ENCODE results near the gene PNPLA5.

The PNPLA5 gene

DNA sequence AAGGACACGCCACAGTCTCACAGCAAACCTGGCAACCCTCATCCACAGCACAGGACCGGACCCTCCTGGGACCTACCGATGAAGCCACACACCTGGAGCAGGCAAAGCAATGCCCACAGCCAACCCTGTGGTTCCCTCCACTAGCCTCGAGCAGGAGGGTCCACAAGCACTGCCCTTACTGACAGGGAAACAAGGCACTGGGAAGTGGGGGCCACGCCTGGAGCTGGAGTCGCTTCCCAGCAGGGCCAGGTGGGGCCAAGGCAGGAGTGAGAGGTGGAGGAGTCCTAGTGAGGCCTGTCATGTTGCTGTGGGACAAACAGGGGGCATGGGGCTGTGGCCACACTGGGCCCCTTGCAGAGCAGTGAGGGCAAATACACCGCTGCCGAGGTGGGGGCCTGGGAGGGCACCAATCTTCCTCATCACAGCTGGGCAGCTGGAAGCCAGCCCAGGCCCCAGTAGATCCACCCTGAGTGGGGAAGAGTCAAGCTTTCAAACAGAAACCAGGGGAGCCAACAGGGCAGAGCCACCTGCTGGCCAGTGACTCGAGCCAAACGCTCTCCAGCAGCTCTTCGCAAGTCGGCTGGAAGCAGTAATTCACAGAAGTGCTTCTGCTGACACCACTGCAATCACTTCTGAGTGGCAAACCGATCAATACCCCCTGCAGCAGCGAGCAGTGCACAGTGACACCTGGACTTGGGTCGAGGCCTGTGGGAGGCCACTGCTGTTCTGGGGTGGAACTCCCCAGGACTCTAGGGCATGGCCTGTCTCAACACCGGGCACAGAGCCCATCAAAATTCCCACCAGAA, 43.2 kb downstream of the PNPLA5 start (continued):
- no peak for TF ChIP-seq TOX (CRISPR knock-in tag; IDR thresholded peaks at IDR 0.05; ENCODE audit: borderline replicate concordance)
- no peak for TF ChIP-seq PPARA (CRISPR knock-in tag; IDR thresholded peaks at IDR 0.05; ENCODE audit: borderline replicate concordance)

- no peak for ATAC-seq
- TF ChIP-seq ESRRG (CRISPR knock-in tag; IDR thresholded peaks at IDR 0.05) (no peak), ZC3H10 (CRISPR knock-in tag; IDR thresholded peaks at IDR 0.05) (no peak), ZNF70 (CRISPR knock-in tag; IDR thresholded peaks at IDR 0.05) (no peak), OSR1 (CRISPR knock-in tag; IDR thresholded peaks at IDR 0.05) (no peak), RARB (CRISPR knock-in tag; IDR thresholded peaks at IDR 0.05) (no peak), BACH2 (CRISPR knock-in tag; IDR thresholded peaks at IDR 0.05; ENCODE audit: borderline replicate concordance) (no peak), SNAI2 (CRISPR knock-in tag; IDR thresholded peaks at IDR 0.05) (no peak)
Observed at GRCh38 chr22:43847376-43848289, 44.2 kb downstream of the PNPLA5 start.

DNA sequence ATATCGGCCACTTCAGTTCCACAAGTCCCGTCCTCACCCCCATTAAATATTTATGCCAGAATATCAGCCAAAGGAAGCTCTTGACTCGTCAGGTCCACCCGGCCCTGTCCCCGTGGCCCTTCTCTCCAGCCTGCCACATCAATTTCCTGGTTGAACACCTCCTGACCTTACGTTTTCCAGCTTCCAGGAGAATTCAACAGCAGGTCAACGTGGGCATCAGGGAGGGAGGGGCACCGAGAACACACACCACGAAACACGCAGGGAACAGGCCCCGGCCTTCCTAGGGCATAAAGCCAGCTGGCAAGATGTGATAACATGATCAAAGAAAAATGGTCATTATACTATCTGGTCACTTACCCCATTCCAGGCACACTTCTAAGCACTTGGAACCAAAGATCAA, 44.8 kb downstream of the PNPLA5 start:
- ATAC-seq: no peak
- TF ChIP-seq ZFP30 (CRISPR knock-in tag; IDR thresholded peaks at IDR 0.05): no peak
- no peak for TF ChIP-seq OSR1 (CRISPR knock-in tag; IDR thresholded peaks at IDR 0.05)
- TF ChIP-seq SNAI2 (CRISPR knock-in tag; IDR thresholded peaks at IDR 0.05): no peak
- TF ChIP-seq, protein P1, sequence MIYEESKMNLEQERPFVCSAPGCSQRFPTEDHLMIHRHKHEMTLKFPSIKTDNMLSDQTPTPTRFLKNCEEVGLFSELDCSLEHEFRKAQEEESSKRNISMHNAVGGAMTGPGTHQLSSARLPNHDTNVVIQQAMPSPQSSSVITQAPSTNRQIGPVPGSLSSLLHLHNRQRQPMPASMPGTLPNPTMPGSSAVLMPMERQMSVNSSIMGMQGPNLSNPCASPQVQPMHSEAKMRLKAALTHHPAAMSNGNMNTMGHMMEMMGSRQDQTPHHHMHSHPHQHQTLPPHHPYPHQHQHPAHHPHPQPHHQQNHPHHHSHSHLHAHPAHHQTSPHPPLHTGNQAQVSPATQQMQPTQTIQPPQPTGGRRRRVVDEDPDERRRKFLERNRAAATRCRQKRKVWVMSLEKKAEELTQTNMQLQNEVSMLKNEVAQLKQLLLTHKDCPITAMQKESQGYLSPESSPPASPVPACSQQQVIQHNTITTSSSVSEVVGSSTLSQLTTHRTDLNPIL (CRISPR knock-in tag; IDR thresholded peaks at IDR 0.05; ENCODE audit: low read depth): no peak
- no peak for TF ChIP-seq ZC3H10 (CRISPR knock-in tag; IDR thresholded peaks at IDR 0.05)

DNA sequence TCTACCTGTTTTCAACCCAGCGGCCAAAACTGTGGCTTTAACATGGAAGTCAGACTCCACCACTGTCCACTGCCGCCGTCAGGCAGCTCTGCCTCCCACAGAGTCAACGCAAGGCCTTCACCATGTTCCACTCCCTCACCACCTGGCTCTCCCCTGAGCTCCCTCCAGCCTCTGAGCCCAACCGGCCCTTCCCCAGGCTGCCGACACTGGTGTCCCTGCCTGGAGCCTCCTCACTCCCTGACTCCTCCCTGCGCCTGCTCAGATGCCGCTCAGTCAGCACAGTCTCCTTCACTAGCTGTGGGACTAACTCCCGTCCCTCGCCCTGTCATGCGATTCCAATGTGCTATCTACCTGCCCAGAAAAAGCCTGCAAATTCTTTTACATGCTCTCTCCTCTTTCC, 45.8 kb downstream of the PNPLA5 start:
- ATAC-seq: no peak
- no peak for TF ChIP-seq RARB (CRISPR knock-in tag; IDR thresholded peaks at IDR 0.05)
- TF ChIP-seq TSHZ2 (CRISPR knock-in tag; IDR thresholded peaks at IDR 0.05): no peak
- no peak for TF ChIP-seq ISL1 (CRISPR knock-in tag; IDR thresholded peaks at IDR 0.05)
- TF ChIP-seq ZNF8 (CRISPR knock-in tag; IDR thresholded peaks at IDR 0.05): no peak
- TF ChIP-seq ARNTL (CRISPR knock-in tag; IDR thresholded peaks at IDR 0.05; ENCODE audit: borderline replicate concordance, low read depth): no peak
- TF ChIP-seq ZNF565 (CRISPR knock-in tag; conservative IDR thresholded peaks at IDR 0.05; ENCODE audit: low read depth): no peak
- TF ChIP-seq, protein P1 (CRISPR knock-in tag; IDR thresholded peaks at IDR 0.05; ENCODE audit: low read depth): no peak
- TF ChIP-seq TCF4 (CRISPR knock-in tag; IDR thresholded peaks at IDR 0.05; ENCODE audit: borderline replicate concordance): no peak
- TF ChIP-seq CSRNP3 (CRISPR knock-in tag; IDR thresholded peaks at IDR 0.05): no peak
- no peak for TF ChIP-seq POU6F1 (CRISPR knock-in tag; IDR thresholded peaks at IDR 0.05; ENCODE audit: borderline replicate concordance, low read depth)
- no peak for TF ChIP-seq TOX (CRISPR knock-in tag; IDR thresholded peaks at IDR 0.05; ENCODE audit: borderline replicate concordance)
- TF ChIP-seq ZFP30 (CRISPR knock-in tag; IDR thresholded peaks at IDR 0.05): no peak
- TF ChIP-seq OSR1 (CRISPR knock-in tag; IDR thresholded peaks at IDR 0.05): no peak
- TF ChIP-seq CSDC2 (CRISPR knock-in tag; IDR thresholded peaks at IDR 0.05): no peak
- no peak for TF ChIP-seq PATZ1 (CRISPR knock-in tag; IDR thresholded peaks at IDR 0.05; ENCODE audit: borderline replicate concordance)

All from SK-N-SH treated with all-trans-retinoic acid at 6 μM for 48 hours (cell line).